Lower leg skin (tissue), 4 donors: Measurements from ENCODE around the gene RINT1. TPM values are rescaled to one million over a fixed set of nuclear protein-coding genes. Genes with fewer than 3 reads are reported as not detected.
A peak's percentile ranks its signal among the peaks of the same experiment; 100 is the strongest.
"Not testable (repeated sequence)": the region's sequence is repeated elsewhere in the genome, so short reads cannot be mapped to it uniquely, and the experiment has no call there.

ENCODE experiments used
- DNase-seq, 2 donors: peaks; one replicate each; pipeline ENCODE4 v3.0.0-alpha.2; 2019; ENCODE audit warnings: low spot score in 2 of 2
- H3K4me3 ChIP-seq: fragments of 200-600 bp; sonication (generic); 2 replicates; pipeline ENCODE4 v1.5.1; 2017; ENCODE audit warnings: mild to moderate bottlenecking, low read depth; ENCODE audit not compliant: poor library complexity, severe bottlenecking
- POLR2A ChIP-seq, 2 donors: fragments of 450-650 bp; IDR thresholded peaks; one replicate each; pipeline ENCODE4 v1.6.1; 2016 to 2017; ENCODE audit warnings: antibody characterized with exemption in 2 of 2, mild to moderate bottlenecking in 1 of 2, moderate library complexity in 1 of 2
- WGBS, 2 donors: methylation state at CpG; one replicate each; pipeline ENCODE4 v1.1.5; 2018; 5-methylcytosine and 5-hydroxymethylcytosine counted together
- intact Hi-C: fragments of 100-400 bp; cut with DNase I; formaldehyde crosslinking; loops from one replicate; pipeline ENCODE4 v1.15.0; 2023; ENCODE audit warnings: low total_unique reads
- total RNA-seq, 4 donors: library from RNA; depleted of rRNA; stranded (reverse); fragments of >200 nt; gene quantifications; one replicate each; pipeline ENCODE4 v1.1.0, GENCODE V29; 2016
- TF ChIP-seq, protein P1 (sequence below), 3 donors: fragments of 450-650 bp; IDR thresholded peaks; one replicate each; pipeline ENCODE4 v1.5.1; 2016; ENCODE audit warnings: antibody characterized with exemption in 3 of 3, mild to moderate bottlenecking in 3 of 3, moderate library complexity in 2 of 3

The RINT1 gene
- total RNA-seq, 4 donors from 2014 or later, result 11.2 to 29.1 (median 21.1) TPM

DNA sequence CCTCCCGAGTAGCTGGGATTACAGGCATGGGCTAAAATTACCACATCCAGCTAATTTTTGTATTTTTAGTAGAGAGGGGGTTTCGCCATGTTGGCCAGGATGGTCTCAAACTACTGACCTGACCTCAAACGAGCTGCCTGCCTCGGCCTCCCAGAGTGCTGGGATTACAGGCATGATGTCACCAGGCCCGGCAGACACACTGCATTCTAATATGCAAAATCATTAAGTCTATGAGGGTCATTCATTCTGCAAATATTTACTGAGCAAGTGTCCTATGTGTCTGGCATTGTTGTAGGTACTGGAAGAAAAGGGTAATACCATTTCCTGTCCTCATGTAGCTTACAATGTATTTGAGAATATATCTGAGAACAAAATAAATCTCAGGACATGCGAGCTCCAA lies 12.6 kb upstream of the RINT1 start:
- 91 to 95% methylated on average over 6 of the region's 6 CpGs for WGBS, 2 donors
- peak in 1 of 2 donors; percentile 29 for DNase-seq
- TF ChIP-seq POLR2A (IDR thresholded peaks at IDR 0.05), result no peak
- TF ChIP-seq, protein P1, sequence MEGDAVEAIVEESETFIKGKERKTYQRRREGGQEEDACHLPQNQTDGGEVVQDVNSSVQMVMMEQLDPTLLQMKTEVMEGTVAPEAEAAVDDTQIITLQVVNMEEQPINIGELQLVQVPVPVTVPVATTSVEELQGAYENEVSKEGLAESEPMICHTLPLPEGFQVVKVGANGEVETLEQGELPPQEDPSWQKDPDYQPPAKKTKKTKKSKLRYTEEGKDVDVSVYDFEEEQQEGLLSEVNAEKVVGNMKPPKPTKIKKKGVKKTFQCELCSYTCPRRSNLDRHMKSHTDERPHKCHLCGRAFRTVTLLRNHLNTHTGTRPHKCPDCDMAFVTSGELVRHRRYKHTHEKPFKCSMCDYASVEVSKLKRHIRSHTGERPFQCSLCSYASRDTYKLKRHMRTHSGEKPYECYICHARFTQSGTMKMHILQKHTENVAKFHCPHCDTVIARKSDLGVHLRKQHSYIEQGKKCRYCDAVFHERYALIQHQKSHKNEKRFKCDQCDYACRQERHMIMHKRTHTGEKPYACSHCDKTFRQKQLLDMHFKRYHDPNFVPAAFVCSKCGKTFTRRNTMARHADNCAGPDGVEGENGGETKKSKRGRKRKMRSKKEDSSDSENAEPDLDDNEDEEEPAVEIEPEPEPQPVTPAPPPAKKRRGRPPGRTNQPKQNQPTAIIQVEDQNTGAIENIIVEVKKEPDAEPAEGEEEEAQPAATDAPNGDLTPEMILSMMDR (IDR thresholded peaks at IDR 0.05), result no peak
- no peak overlapping the region for H3K4me3 ChIP-seq
- intact Hi-C loops, result no loop called here

GRCh38 chr7:105520620-105521019 lies 11.4 kb upstream of the RINT1 start:
- DNase-seq, result peak in 1 of 2 donors; percentile 23
- H3K4me3 ChIP-seq, intact Hi-C loops: not testable (repeated sequence)
- WGBS, 2 donors, result 94 to 96% methylated on average over 7 of the region's 7 CpGs

DNA sequence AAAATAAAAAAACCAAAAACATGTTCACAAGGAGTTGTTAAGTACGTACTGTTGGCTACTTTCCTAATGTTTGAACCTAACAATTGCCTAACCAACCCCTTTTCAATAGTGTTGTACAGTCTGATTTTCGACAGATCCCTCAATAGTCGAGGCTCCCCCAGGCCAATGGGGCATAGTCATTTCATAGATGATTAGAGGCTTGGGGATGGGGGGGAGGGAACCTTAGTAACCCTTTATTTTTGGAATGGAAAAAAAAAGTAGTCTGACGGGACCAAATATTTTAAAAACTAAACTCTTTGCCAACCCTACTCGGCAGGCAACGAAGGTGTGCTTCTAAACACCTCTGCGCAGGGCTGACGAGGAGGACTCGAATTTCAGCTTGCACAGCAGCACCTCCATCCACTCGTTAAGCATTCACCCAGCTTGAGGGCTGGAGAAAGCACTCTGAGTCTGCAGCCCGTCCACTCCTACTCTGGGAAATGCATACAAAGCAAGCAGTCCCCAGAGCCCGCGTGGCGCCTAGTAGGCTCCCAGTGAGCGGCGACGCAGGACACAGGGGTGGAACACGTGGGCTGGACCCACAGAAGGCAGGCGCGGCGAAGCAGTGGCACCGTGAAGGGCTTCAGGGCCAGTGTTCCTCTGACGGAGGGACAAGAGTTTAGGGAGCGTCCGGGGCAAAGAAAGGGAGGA lies 10.8 kb upstream of the RINT1 start:
- WGBS, 2 donors, result 8 to 17% methylated on average over 21 to 25 of the region's 25 CpGs
- intact Hi-C loops, result no loop called here
- TF ChIP-seq POLR2A (IDR thresholded peaks at IDR 0.05), result no peak
- TF ChIP-seq, protein P1 (IDR thresholded peaks at IDR 0.05), result no peak
- peak; percentile 27 to 91 for DNase-seq
- H3K4me3 ChIP-seq, result peak overlapping the region; percentile 77

DNA sequence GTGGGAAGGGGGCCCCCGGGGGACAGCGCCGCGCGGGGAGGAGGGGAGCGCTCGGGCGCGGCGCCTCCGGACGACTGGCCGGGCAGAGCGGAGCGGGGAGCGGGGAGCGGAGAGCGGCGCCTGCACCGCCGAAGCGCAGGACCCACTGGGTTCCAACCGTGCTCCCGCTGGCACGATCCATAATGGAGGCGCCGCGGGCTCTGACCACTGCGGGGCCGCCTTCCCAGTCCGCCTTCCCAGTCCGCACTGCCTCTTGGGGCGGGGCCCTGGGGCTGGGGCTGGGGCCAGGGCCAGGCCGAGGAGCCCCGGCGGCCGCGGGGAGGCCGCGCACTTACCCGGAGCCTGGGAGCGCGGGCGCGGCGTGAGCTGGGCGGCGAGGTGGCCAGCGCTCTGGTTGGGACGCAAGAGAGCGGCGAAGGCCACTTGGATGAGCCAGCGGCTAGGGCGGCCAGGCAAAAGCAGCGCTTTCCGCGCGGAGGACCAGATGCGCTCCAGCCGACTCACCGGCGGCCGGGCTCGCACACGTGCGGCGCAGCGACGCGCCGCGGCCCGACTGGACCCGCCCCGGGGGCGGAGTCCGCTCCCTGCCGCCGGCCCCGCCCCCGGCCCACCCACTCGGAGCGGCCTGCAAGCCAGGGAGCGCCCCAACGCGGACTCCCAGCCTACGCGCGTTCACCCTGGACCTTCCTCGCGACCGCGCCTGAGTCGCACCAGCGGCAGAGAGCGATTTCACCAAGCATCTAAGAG lies 10.1 kb upstream of the RINT1 start, which contains the start of gene PUS7:
TSS of gene PUS7 (minus strand) at position 555 of the 747 bp plus-strand sequence. CDS start 13,759 bp downstream, outside the sequence.
- TF ChIP-seq, protein P1 (IDR thresholded peaks at IDR 0.05), result no peak
- no peak for TF ChIP-seq POLR2A (IDR thresholded peaks at IDR 0.05)
- WGBS, 2 donors, result 0% methylated on average over 36 to 59 of the region's 96 CpGs
- intact Hi-C loops, result no loop called here

GRCh38 chr7:105524423-105524822 lies 7.6 kb upstream of the RINT1 start:
- intact Hi-C loops, H3K4me3 ChIP-seq: not testable (repeated sequence)
- peak in 1 of 2 donors; percentile 54 for DNase-seq
- whole genome bisulfite sequencing, 2 donors, result 91 to 97% methylated on average over 11 of the region's 11 CpGs

More for the DNA sequence above, 10.1 kb upstream of the RINT1 start, which contains the start of gene PUS7:
- peak; percentile 73 to 96 for DNase-seq
- H3K4me3 ChIP-seq, result peak within 1 kb of the TSS; percentile 77

DNA sequence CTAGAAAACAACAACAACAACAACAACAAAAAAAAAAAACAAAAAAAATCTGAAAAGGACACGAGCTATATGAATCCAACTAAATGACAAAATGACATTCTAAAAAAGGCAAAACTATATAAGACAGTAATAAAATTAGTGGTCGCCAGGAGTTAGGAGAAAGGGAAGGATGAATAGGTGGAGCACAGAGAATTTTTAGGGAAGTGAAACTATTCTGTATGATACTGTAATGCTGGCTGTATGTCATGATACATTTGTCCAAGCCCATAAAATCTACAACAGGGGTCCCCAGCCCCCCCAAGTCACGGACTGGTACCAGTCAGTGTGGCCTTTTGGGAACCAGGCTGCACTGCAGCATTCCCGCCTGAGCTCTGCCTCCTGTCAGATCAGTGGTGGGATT lies 7.2 kb upstream of the RINT1 start:
- 71 to 88% methylated on average over 3 to 4 of the region's 4 CpGs for WGBS, 2 donors
- no peak overlapping the region for H3K4me3 ChIP-seq
- intact Hi-C loops, result no loop called here
- TF ChIP-seq, protein P1 (IDR thresholded peaks at IDR 0.05), result no peak
- no peak for TF ChIP-seq POLR2A (IDR thresholded peaks at IDR 0.05)
- DNase-seq, result peak in 1 of 2 donors; percentile 28

DNA sequence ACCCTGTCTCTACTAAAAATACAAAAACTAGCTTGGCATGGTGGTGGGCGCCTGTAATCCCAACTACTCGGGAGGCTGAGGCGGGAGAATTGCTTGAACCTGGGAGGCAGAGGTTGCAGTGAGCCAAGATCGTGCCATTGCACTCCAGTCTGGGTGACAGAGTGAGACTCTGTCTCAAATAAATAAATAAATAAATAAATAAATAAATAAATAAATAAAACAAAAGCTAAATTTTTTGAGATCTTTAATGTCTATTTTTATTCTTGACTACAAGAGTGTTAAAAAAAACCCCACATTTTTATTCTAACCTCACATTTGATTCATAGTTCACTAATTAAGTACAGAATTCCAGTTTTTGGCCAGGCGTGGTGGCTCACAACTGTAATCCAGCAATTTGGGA lies 4.3 kb upstream of the RINT1 start:
- peak in 1 of 2 donors; percentile 61 for DNase-seq
- intact Hi-C loops, H3K4me3 ChIP-seq: not testable (repeated sequence)
- 88 to 97% methylated on average over 5 of the region's 5 CpGs for WGBS, 2 donors
